ENCODE results near the gene GSN. TPM values are rescaled to one million over a fixed set of nuclear protein-coding genes. Genes with fewer than 3 reads are reported as not detected.

The GSN gene
- total and polyA plus RNA-seq, 4 experiments from 2014 or later, result 1.9 to 8.7 (median 6.0) TPM

DNA sequence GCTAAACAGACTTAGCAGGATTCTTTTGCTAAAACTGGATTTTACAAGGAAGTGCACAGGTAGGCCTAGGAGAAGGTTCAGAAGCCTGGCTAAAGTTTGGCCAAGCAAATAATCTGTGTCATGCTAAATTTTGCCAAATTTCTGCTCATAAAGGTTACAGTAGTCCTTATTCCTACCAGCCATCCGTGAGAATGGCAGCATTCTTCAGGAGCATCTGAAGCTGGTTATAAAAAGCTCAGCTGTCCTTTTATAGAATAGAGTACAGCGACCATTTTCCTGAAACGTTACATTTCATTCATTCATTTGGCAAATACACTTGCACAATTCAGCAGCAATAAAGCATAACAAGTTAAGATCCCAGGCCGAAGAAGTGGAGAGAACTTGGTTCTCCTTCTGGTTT, 6.9 kb downstream of the GSN start:
- H3K27ac Mint-ChIP-seq, result no peak overlapping the region
- no peaks in the 10 kb centered on the region for H3K4me1 ChIP-seq (ENCODE audit: insufficient read depth, low read length)
- H3K4me3 ChIP-seq (ENCODE audit: low read length in 2 of 2), result no peak overlapping the region
- POLR2A ChIA-PET (ENCODE audit: partially characterized antibody), result no interaction called here
- intact Hi-C loops (cut with micrococcal nuclease), result no loop called here
- H3K9me3 ChIP-seq (ENCODE audit: control insufficient read depth in 1 of 2, low read length in 2 of 2), result no peaks in the 10 kb centered on the region
- H3K9me3 Mint-ChIP-seq, result no peaks in the 10 kb centered on the region
- H3K36me3 ChIP-seq (ENCODE audit: insufficient read depth, low read length), result no peaks in the 10 kb centered on the region
- no peak overlapping the region for H3K4me3 Mint-ChIP-seq
- H3K27me3 ChIP-seq (ENCODE audit: insufficient read depth, low read length), result no peaks in the 10 kb centered on the region
- no peak overlapping the region for H3K27ac ChIP-seq (ENCODE audit: low read depth, low read length)
- peaks cover 1 to 5% (median 4%) of the 10 kb centered on the region in 4 donors for H3K4me1 Mint-ChIP-seq
- no peaks in the 10 kb centered on the region for H3K36me3 Mint-ChIP-seq
- CTCF ChIA-PET (ENCODE audit: partially characterized antibody), result interaction anchor here (1.0 to 1.2 kb wide), 2 partner anchors 11 to 62 kb away, joined by 3 read pairs; no protein-coding TSS in a partner anchor
- no peak for DNase-seq
- no peaks in the 10 kb centered on the region for H3K27me3 Mint-ChIP-seq

GRCh38 chr9:121275781-121276658, 8.1 kb downstream of the GSN start:
- H3K4me3 ChIP-seq (ENCODE audit: low read length in 2 of 2), result no peak overlapping the region
- Mint-ChIP-seq H3K4me1 (peaks cover 1 to 5% (median 4%) of the 10 kb centered on the region in 4 donors), H3K27ac (no peak overlapping the region), H3K27me3 (no peaks in the 10 kb centered on the region), H3K4me3 (no peak overlapping the region), H3K9me3 (no peaks in the 10 kb centered on the region), H3K36me3 (no peaks in the 10 kb centered on the region)
- no peaks in the 10 kb centered on the region for H3K4me1 ChIP-seq (ENCODE audit: insufficient read depth, low read length)
- H3K9me3 ChIP-seq (ENCODE audit: control insufficient read depth in 1 of 2, low read length in 2 of 2), result no peaks in the 10 kb centered on the region
- H3K27ac ChIP-seq (ENCODE audit: low read depth, low read length), result no peak overlapping the region
- H3K36me3 ChIP-seq (ENCODE audit: insufficient read depth, low read length), result no peaks in the 10 kb centered on the region
- ChIA-PET POLR2A (ENCODE audit: partially characterized antibody) (no interaction called here), CTCF (ENCODE audit: partially characterized antibody) (no interaction called here)
- DNase-seq, result no peak
- H3K27me3 ChIP-seq (ENCODE audit: insufficient read depth, low read length), result no peaks in the 10 kb centered on the region
- intact Hi-C loops (cut with micrococcal nuclease), result no loop called here

- Histone ChIP-seq H3K9me3 (ENCODE audit: control insufficient read depth in 1 of 2, low read length in 2 of 2) (no peaks in the 10 kb centered on the region), H3K36me3 (ENCODE audit: insufficient read depth, low read length) (no peaks in the 10 kb centered on the region), H3K27me3 (ENCODE audit: insufficient read depth, low read length) (no peaks in the 10 kb centered on the region), H3K27ac (ENCODE audit: low read depth, low read length) (no peak overlapping the region), H3K4me1 (ENCODE audit: insufficient read depth, low read length) (no peaks in the 10 kb centered on the region), H3K4me3 (ENCODE audit: low read length in 2 of 2) (no peak overlapping the region)
- intact Hi-C loops (cut with micrococcal nuclease), result no loop called here
- Mint-ChIP-seq H3K27me3 (no peaks in the 10 kb centered on the region), H3K36me3 (no peaks in the 10 kb centered on the region), H3K4me3 (no peak overlapping the region), H3K27ac (no peak overlapping the region), H3K4me1 (peaks cover 1 to 5% (median 4%) of the 10 kb centered on the region in 4 donors), H3K9me3 (no peaks in the 10 kb centered on the region)
- no peak for DNase-seq
- CTCF ChIA-PET (ENCODE audit: partially characterized antibody), result interaction anchor here (0.8 to 2.3 kb wide), 4 partner anchors 10 to 101 kb away, joined by 3 to 11 read pairs (median 6); no protein-coding TSS in a partner anchor
- POLR2A ChIA-PET (ENCODE audit: partially characterized antibody), result no interaction called here
These were observed 9.1 kb downstream of the GSN start for GRCh38 chr9:121277026-121277425.

DNA sequence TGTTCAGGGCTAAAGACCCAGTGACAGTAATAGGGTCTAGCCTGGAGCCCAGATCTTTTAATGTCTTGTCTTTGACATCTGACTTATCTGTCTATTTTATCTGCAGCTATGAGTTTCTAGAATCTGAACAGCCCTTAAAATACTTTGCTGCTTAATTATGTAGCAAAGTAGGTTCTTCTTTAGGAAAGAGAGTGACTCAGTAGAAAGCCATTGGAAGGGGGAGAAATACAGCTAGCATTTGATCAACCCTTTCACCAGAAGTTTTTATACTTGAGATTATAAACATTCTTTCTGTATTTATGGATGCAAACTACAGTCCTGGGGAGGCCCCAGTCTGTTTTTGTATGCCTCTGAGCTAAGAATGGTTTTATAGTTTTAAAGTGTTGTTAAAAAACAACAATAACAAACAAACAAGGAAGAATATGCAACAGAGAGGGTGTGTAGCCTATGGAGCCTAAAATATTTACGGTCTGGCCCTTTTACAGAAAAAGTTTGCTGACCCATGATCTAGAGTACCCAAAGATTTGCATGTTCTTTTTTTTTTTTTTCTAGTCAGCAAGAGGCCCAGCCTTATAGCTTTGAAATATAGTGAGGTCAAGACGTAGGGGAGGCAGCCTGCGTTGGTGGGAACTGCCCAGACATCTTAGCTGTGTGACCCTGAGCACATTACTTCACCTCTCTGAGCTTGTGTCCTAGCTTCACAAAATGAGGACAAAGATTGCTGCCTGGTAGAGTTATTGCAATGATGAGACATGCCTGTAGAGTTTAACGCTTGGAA, 9.7 kb downstream of the GSN start:
- no peaks in the 10 kb centered on the region for H3K36me3 ChIP-seq (ENCODE audit: insufficient read depth, low read length)
- no peak overlapping the region for H3K27ac ChIP-seq (ENCODE audit: low read depth, low read length)
- H3K4me3 ChIP-seq (ENCODE audit: low read length in 2 of 2), result no peak overlapping the region
- H3K27ac Mint-ChIP-seq, result no peak overlapping the region
- no peaks in the 10 kb centered on the region for H3K27me3 ChIP-seq (ENCODE audit: insufficient read depth, low read length)
- H3K9me3 Mint-ChIP-seq, result no peaks in the 10 kb centered on the region
- DNase-seq, result no peak
- CTCF ChIA-PET (ENCODE audit: partially characterized antibody), result interaction anchor here (0.8 to 2.3 kb wide), 10 partner anchors 9 to 101 kb away, joined by 3 to 11 read pairs (median 4); no protein-coding TSS in a partner anchor
- no peaks in the 10 kb centered on the region for H3K27me3 Mint-ChIP-seq
- POLR2A ChIA-PET (ENCODE audit: partially characterized antibody), result no interaction called here
- no peaks in the 10 kb centered on the region for H3K9me3 ChIP-seq (ENCODE audit: control insufficient read depth in 1 of 2, low read length in 2 of 2)
- H3K36me3 Mint-ChIP-seq, result no peaks in the 10 kb centered on the region
- intact Hi-C loops (cut with micrococcal nuclease), result no loop called here
- H3K4me1 ChIP-seq (ENCODE audit: insufficient read depth, low read length), result no peaks in the 10 kb centered on the region
- H3K4me3 Mint-ChIP-seq, result no peak overlapping the region
- peaks cover 1 to 5% (median 4%) of the 10 kb centered on the region in 4 donors for H3K4me1 Mint-ChIP-seq

GRCh38 chr9:121278477-121279261, 10.7 kb downstream of the GSN start:
- H3K27ac Mint-ChIP-seq, result no peak overlapping the region
- H3K36me3 Mint-ChIP-seq, result no peaks in the 10 kb centered on the region
- Histone ChIP-seq H3K4me1 (ENCODE audit: insufficient read depth, low read length) (no peaks in the 10 kb centered on the region), H3K27me3 (ENCODE audit: insufficient read depth, low read length) (no peaks in the 10 kb centered on the region), H3K27ac (ENCODE audit: low read depth, low read length) (no peak overlapping the region), H3K36me3 (ENCODE audit: insufficient read depth, low read length) (no peaks in the 10 kb centered on the region), H3K9me3 (ENCODE audit: control insufficient read depth in 1 of 2, low read length in 2 of 2) (no peaks in the 10 kb centered on the region), H3K4me3 (ENCODE audit: low read length in 2 of 2) (no peak overlapping the region)
- H3K4me1 Mint-ChIP-seq, result peaks cover 1 to 5% (median 4%) of the 10 kb centered on the region in 4 donors
- POLR2A ChIA-PET (ENCODE audit: partially characterized antibody), result no interaction called here
- peak in 4 of 5 donors; percentile 21 to 35 (median 32) for DNase-seq
- CTCF ChIA-PET (ENCODE audit: partially characterized antibody), result interaction anchor here (0.7 to 2.3 kb wide), 14 partner anchors 9 to 97 kb away, joined by 3 to 11 read pairs (median 3); no protein-coding TSS in a partner anchor
- no peaks in the 10 kb centered on the region for H3K27me3 Mint-ChIP-seq
- no peaks in the 10 kb centered on the region for H3K9me3 Mint-ChIP-seq
- no peak overlapping the region for H3K4me3 Mint-ChIP-seq
- intact Hi-C loops (cut with micrococcal nuclease), result no loop called here

GRCh38 chr9:121279776-121280388, 11.9 kb downstream of the GSN start:
- Mint-ChIP-seq H3K27ac (no peak overlapping the region), H3K4me1 (peaks cover 1 to 5% (median 4%) of the 10 kb centered on the region in 4 donors), H3K27me3 (no peaks in the 10 kb centered on the region), H3K36me3 (no peaks in the 10 kb centered on the region), H3K9me3 (no peaks in the 10 kb centered on the region), H3K4me3 (no peak overlapping the region)
- Histone ChIP-seq H3K4me1 (ENCODE audit: insufficient read depth, low read length) (no peaks in the 10 kb centered on the region), H3K9me3 (ENCODE audit: control insufficient read depth in 1 of 2, low read length in 2 of 2) (no peaks in the 10 kb centered on the region), H3K27me3 (ENCODE audit: insufficient read depth, low read length) (no peaks in the 10 kb centered on the region), H3K36me3 (ENCODE audit: insufficient read depth, low read length) (no peaks in the 10 kb centered on the region), H3K27ac (ENCODE audit: low read depth, low read length) (no peak overlapping the region), H3K4me3 (ENCODE audit: low read length in 2 of 2) (no peak overlapping the region)
- intact Hi-C loops (cut with micrococcal nuclease), result no loop called here
- POLR2A ChIA-PET (ENCODE audit: partially characterized antibody), result no interaction called here
- CTCF ChIA-PET (ENCODE audit: partially characterized antibody), result interaction anchor here (1.2 kb wide), 1 partner anchor 10 kb away, joined by 3 read pairs; no protein-coding TSS in a partner anchor
- no peak for DNase-seq
